ENCODE data around the gene FLOT2. TPM values are rescaled to one million over a fixed set of nuclear protein-coding genes. Genes with fewer than 3 reads are reported as not detected.

The FLOT2 gene
- total RNA-seq, 1 experiment from 2014 or later: 98.1 TPM

DNA sequence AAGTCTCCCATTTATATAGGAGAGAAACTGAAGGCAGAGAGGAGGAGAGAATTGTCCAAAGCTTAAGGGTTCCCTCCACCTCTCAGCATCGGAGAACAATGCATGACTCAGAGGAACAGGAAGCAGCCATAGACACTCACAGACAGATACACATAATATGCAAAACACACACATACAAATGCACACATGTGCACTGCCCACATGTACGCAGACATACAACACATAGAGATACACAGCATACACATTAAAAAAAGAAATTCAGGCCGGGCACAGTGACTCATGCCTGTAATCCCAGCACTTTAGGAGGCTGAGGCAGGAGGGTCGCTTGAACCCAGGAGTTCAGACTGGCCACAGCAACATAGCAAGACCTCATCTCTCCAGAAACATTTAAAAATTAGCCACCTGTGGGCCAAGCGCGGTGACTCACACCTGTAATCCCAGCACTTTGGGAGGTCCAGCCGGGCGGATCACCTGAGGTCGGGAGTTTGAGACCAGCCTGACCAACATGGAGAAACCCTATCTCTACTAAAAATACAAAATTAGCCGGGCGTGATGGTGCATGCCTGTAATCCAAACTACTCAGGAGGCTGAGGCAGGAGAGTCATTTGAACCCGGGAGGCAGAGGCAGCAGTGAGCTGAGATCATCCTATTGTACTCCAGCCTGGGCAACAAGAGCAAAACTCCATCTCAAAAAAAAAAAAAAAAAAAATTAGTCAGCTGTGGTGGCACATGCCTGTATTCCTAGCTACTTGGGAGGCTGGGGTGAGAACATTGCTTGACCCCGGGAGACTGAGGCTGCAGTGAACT, 31.4 kb downstream of the FLOT2 start:
- Histone ChIP-seq H3K27ac (ENCODE audit: low read depth, low read length) (no peak overlapping the region), H3K4me2 (ENCODE audit: low read length) (no peak overlapping the region), H3K9ac (ENCODE audit: low read length) (no peak overlapping the region), H3K9me2 (ENCODE audit: insufficient read depth) (no peaks in the 10 kb centered on the region), H3K9me3 (ENCODE audit: control insufficient read depth in 1 of 2, insufficient read depth in 1 of 2, low read depth in 1 of 2, low read length in 2 of 2) (no peaks in the 10 kb centered on the region), H3K4me3 (replicated peaks in 1 of 2; ENCODE audit: low read depth in 1 of 2, low read length in 2 of 2) (no peak overlapping the region), H3K79me2 (ENCODE audit: insufficient read depth, low read length) (no peaks in the 10 kb centered on the region), H4K20me1 (ENCODE audit: insufficient read depth) (no peaks in the 10 kb centered on the region), H3K4me1 (ENCODE audit: control insufficient read depth in 1 of 2, insufficient read depth in 2 of 2, low read length in 2 of 2) (peaks cover 0 to 5% of the 10 kb centered on the region in 2 experiments; a peak in 1 of 4 replicates), H2AFZ (ENCODE audit: low read depth, low read length, poor library complexity, severe bottlenecking) (no peak overlapping the region), H3K27me3 (ENCODE audit: insufficient read depth, low read length) (no peaks in the 10 kb centered on the region), H3K36me3 (ENCODE audit: control insufficient read depth in 1 of 2, insufficient read depth in 2 of 2, low read length in 2 of 2) (no peaks in the 10 kb centered on the region)
- DNase-seq (ENCODE audit: low read depth, low spot score) (no peak), ATAC-seq (no peak)
- RAD21 ChIA-PET (ENCODE audit: low non-redundant PET in 1 of 2, low total read pairs in 2 of 2, uncharacterized antibody in 2 of 2, unreplicated experiment in 2 of 2): no interaction called here
- CTCF ChIA-PET: interaction anchor here (0.7 kb wide), 1 partner anchor 103 kb away, joined by 3 read pairs; no protein-coding TSS in a partner anchor
- POLR2A ChIA-PET: no interaction called here
- no peak for TF ChIP-seq CTCF (IDR thresholded peaks at IDR 0.05 in 2 of 3, conservative IDR thresholded peaks at IDR 0.05 in 1 of 3; ENCODE audit: borderline replicate concordance in 1 of 3, insufficient read depth in 1 of 3, low read depth in 2 of 3, low read length in 2 of 3)
- TF ChIP-seq, protein P1, sequence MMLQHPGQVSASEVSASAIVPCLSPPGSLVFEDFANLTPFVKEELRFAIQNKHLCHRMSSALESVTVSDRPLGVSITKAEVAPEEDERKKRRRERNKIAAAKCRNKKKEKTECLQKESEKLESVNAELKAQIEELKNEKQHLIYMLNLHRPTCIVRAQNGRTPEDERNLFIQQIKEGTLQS (IDR thresholded peaks at IDR 0.05): no peak
- TF ChIP-seq POLR2A (IDR thresholded peaks at IDR 0.05; ENCODE audit: borderline replicate concordance, extremely low read depth, insufficient read depth, insufficient read length): no peak
- no TSS peak for BruUV-seq (replicated peaks)
- intact Hi-C loops (cut with micrococcal nuclease): no loop called here

Measured in HCT116 (cell line).